A549 (cell line): ENCODE measurements around the gene RIPK4. TPM values are rescaled to one million over a fixed set of nuclear protein-coding genes. Genes with fewer than 3 reads are reported as not detected.

Experiments
- ATAC-seq, 2 experiments: fragments of 200-7000 bp in 1 of 2; fragments of >200 bp in 1 of 2; cut with Nextera tagmentation in 1 of 2; cut with Tn5 transposase in 1 of 2; 3 replicates each; pipeline versions ENCODE4 v1.8.0 to v1.9.1; 2018 to 2020; ENCODE audit warnings: mild to moderate bottlenecking in 1 of 2, moderate library complexity in 1 of 2
- CTCF ChIA-PET: fragments of 300-600 bp; sonication (Branson Sonifier 250); formaldehyde crosslinking; extraction: SDS; loops from one replicate; lab custom pipeline; 2021; ENCODE audit warnings: antibody characterized with exemption, inconsistent platforms; lab: Yijun Ruan, JAX
- POLR2A ChIA-PET: fragments of 350-600 bp; formaldehyde crosslinking; extraction: SDS; loops from one replicate; lab custom pipeline; 2021; ENCODE audit warnings: antibody characterized with exemption, inconsistent platforms; lab: Yijun Ruan, JAX
- DNase-seq, 2 experiments: peaks; one replicate each; pipeline versions ENCODE4 v3.0.0 to v3.0.0-alpha.2; 2011 to 2016; ENCODE audit warnings: low read depth in 1 of 2, low spot score in 1 of 2
- FAIRE-seq: peaks from 2 replicates; lab custom pipeline; 2011; peaks lifted over from hg19 to GRCh38; lab: Jason Lieb, UNC
- H3K27ac ChIP-seq, 2 experiments: fragments of >200 bp; sonication (Bioruptor Twin); formaldehyde crosslinking; 3 replicates each; pipeline ENCODE4 v1.5.1; 2016 to 2017
- H3K4me1 ChIP-seq: fragments of >200 bp; sonication (Bioruptor Twin); formaldehyde crosslinking; 3 replicates; pipeline ENCODE4 v1.6.1; 2016
- H3K4me2 ChIP-seq: fragments of >200 bp; sonication (Bioruptor Twin); formaldehyde crosslinking; 3 replicates; pipeline ENCODE4 v1.6.1; 2016
- H3K4me3 ChIP-seq: fragments of >200 bp; sonication (Bioruptor Twin); formaldehyde crosslinking; 3 replicates; pipeline ENCODE4 v1.5.1; 2016
- H3K9me3 ChIP-seq: fragments of >200 bp; sonication (Bioruptor Twin); formaldehyde crosslinking; 3 replicates; pipeline ENCODE4 v1.6.1; 2016
- BCL3 ChIP-seq: fragments of >200 bp; sonication (Bioruptor Twin); formaldehyde crosslinking; IDR thresholded peaks from 3 replicates; pipeline ENCODE4 v1.6.1; 2016
- CBX2 ChIP-seq: fragments of 200-600 bp; sonication (generic); IDR thresholded peaks from 2 replicates; pipeline ENCODE4 v1.6.1; 2016; ENCODE audit warnings: low read depth, mild to moderate bottlenecking, borderline replicate concordance
- CEBPB ChIP-seq, 2 experiments: fragments of >200 bp in 1 of 2; sonication (Bioruptor Twin) in 1 of 2; formaldehyde crosslinking in 1 of 2; IDR thresholded peaks; 2 replicates each; pipeline ENCODE4 v1.6.1; 2012 to 2016
- CHD4 ChIP-seq: fragments of 200-600 bp; sonication (generic); IDR thresholded peaks from 2 replicates; pipeline ENCODE4 v1.6.1; 2016; ENCODE audit warnings: antibody characterized with exemption, mild to moderate bottlenecking, borderline replicate concordance
- EP300 ChIP-seq, 2 experiments: fragments of >200 bp; sonication (Bioruptor Twin); formaldehyde crosslinking; IDR thresholded peaks; 2 replicates in 1 of 2; 3 replicates in 1 of 2; pipeline ENCODE4 v1.6.1; 2016 to 2017
- FOSL2 ChIP-seq, 2 experiments: fragments of 450-650 bp in 1 of 2; fragments of >200 bp in 1 of 2; sonication (Bioruptor Twin) in 1 of 2; formaldehyde crosslinking; IDR thresholded peaks; 2 replicates each; pipeline versions ENCODE4 v1.5.0 to v1.6.1; 2016 to 2020; ENCODE audit warnings: mild to moderate bottlenecking in 1 of 2, moderate library complexity in 1 of 2
- GATA3 ChIP-seq: IDR thresholded peaks from 2 replicates; pipeline ENCODE4 v1.6.1; 2012; ENCODE audit warnings: borderline replicate concordance
- HOXA7 ChIP-seq: fragments of 250-450 bp; sonication (Bioruptor Pico); IDR thresholded peaks from 2 replicates; pipeline ENCODE4 v1.5.0; 2020; ENCODE audit warnings: mild to moderate bottlenecking, moderate library complexity
- JUN ChIP-seq, 2 experiments: fragments of >200 bp; sonication (Bioruptor Twin); formaldehyde crosslinking; IDR thresholded peaks; 2 replicates in 1 of 2; 3 replicates in 1 of 2; pipeline ENCODE4 v1.6.1; 2016 to 2017
- KDM1A ChIP-seq: fragments of 200-600 bp; sonication (generic); IDR thresholded peaks from 2 replicates; pipeline ENCODE4 v1.6.1; 2016; ENCODE audit warnings: low read depth, mild to moderate bottlenecking
- NPAS2 ChIP-seq: fragments of 250-450 bp; sonication (Bioruptor Pico); IDR thresholded peaks from 2 replicates; pipeline ENCODE4 v1.8.0; 2022; ENCODE audit warnings: mild to moderate bottlenecking, moderate library complexity, borderline replicate concordance
- POLR2AphosphoS2 ChIP-seq: conservative IDR thresholded peaks from 2 replicates; pipeline ENCODE4 v1.6.1; 2012; ENCODE audit warnings: low read length, improper control_type of control experiment, inconsistent platforms
- RAD21 ChIP-seq, 2 experiments: fragments of >200 bp in 1 of 2; sonication (Bioruptor Twin) in 1 of 2; formaldehyde crosslinking in 1 of 2; IDR thresholded peaks in 1 of 2; conservative IDR thresholded peaks in 1 of 2; 2 replicates in 1 of 2; 3 replicates in 1 of 2; pipeline ENCODE4 v1.6.1; 2012 to 2018; ENCODE audit warnings: inconsistent platforms in 1 of 2
- SMC3 ChIP-seq: fragments of >200 bp; sonication (Bioruptor Twin); formaldehyde crosslinking; IDR thresholded peaks from 3 replicates; pipeline ENCODE4 v1.6.1; 2018; ENCODE audit warnings: inconsistent platforms
- ZSCAN20 ChIP-seq: fragments of 250-450 bp; sonication (Bioruptor Pico); IDR thresholded peaks from 2 replicates; pipeline ENCODE4 v1.8.0; 2022; ENCODE audit warnings: mild to moderate bottlenecking, moderate library complexity
- WGBS: methylation state at CpG from one replicate; pipeline ENCODE4 v1.1.6; 2017; ENCODE audit errors: missing lambda C conversion rate; 5-methylcytosine and 5-hydroxymethylcytosine counted together
- polyA plus RNA-seq, 4 experiments: library from polyadenylated mRNA; depleted of rRNA in 3 of 4; stranded (reverse); fragments of >200 nt; fragmentation: RNase III in 1 of 4; extraction: RNeasy Plus Mini Kit Qiagen cat#74134 plus additional on column Dnase treatment in 1 of 4; gene quantifications; 2 replicates in 3 of 4; 3 replicates in 1 of 4; pipeline ENCODE4 v1.2.3, GENCODE V29; 2011 to 2017
- TF ChIP-seq, protein P1 (sequence below): fragments of >200 bp; sonication (Bioruptor Twin); formaldehyde crosslinking; IDR thresholded peaks from 3 replicates; pipeline ENCODE4 v1.5.1; 2016
- TF ChIP-seq, protein P2 (sequence below): IDR thresholded peaks from 2 replicates; pipeline ENCODE4 v1.6.1; 2012

The RIPK4 gene
- polyA plus RNA-seq, 2 of the 4 experiments (the other 2 are of a cell fraction): 3.0 to 5.7 TPM

GRCh38 chr21:41768437-41769042 is 1.7 kb upstream of the RIPK4 start:
- no peak for FAIRE-seq
- Histone ChIP-seq H3K4me2 (peak overlapping the region; percentile 99), H3K4me1 (peaks cover 27% of the 10 kb centered on the region), H3K4me3 (peak overlapping the region; percentile 92), H3K9me3 (no peaks in the 10 kb centered on the region), H3K27ac (peak overlapping the region; percentile 74 to 92)
- TF ChIP-seq CHD4 (no peak), BCL3 (no peak; the same call in 2 of the 3 replicates), KDM1A (no peak), JUN (IDR thresholded peaks at IDR 0.05) (0 out of 5 replicates have a peak, but pooled peaks of 1 of the 2 experiments have one; percentile 48), ZSCAN20 (no peak), HOXA7 (CRISPR knock-in tag) (no peak), EP300 (IDR thresholded peaks at IDR 0.05) (0 out of 5 replicates have a peak, but pooled peaks of 1 of the 2 experiments have one; percentile 21), CBX2 (no peak), CEBPB (IDR thresholded peaks at IDR 0.05) (0 out of 4 replicates have a peak, but pooled peaks of 1 of the 2 experiments have one; percentile 2), NPAS2 (no peak), FOSL2 (IDR thresholded peaks at IDR 0.05) (no peak), FOSL2 (CRISPR knock-in tag; IDR thresholded peaks at IDR 0.05) (peak; percentile 63), RAD21 (conservative IDR thresholded peaks at IDR 0.05 in 1 of 2, IDR thresholded peaks at IDR 0.05 in 1 of 2) (peak; percentile 43 to 50; a peak in 4 of 5 replicates), SMC3 (peak; percentile 56), POLR2AphosphoS2 (no peak), GATA3 (peak; percentile 41; the same call in 1 of the 2 replicates)
- TF ChIP-seq, protein P1, sequence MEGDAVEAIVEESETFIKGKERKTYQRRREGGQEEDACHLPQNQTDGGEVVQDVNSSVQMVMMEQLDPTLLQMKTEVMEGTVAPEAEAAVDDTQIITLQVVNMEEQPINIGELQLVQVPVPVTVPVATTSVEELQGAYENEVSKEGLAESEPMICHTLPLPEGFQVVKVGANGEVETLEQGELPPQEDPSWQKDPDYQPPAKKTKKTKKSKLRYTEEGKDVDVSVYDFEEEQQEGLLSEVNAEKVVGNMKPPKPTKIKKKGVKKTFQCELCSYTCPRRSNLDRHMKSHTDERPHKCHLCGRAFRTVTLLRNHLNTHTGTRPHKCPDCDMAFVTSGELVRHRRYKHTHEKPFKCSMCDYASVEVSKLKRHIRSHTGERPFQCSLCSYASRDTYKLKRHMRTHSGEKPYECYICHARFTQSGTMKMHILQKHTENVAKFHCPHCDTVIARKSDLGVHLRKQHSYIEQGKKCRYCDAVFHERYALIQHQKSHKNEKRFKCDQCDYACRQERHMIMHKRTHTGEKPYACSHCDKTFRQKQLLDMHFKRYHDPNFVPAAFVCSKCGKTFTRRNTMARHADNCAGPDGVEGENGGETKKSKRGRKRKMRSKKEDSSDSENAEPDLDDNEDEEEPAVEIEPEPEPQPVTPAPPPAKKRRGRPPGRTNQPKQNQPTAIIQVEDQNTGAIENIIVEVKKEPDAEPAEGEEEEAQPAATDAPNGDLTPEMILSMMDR: peak; percentile 35; the same call in 2 of the 3 replicates
- ChIA-PET CTCF (interaction anchor here (0.7 to 14.3 kb wide), 17 partner anchors 9 to 485 kb away, joined by 3 to 172 read pairs (median 3); no protein-coding TSS in a partner anchor), POLR2A (interaction anchor here (0.6 to 3.9 kb wide), 4 partner anchors 14 to 156 kb away, joined by 3 to 36 read pairs (median 6); no protein-coding TSS in a partner anchor)
- peak; percentile 72 to 74 for ATAC-seq
- 3% methylated on average over 17 of the region's 17 CpGs for WGBS
- peak in 1 of 2 experiments; percentile 80 for DNase-seq

DNA sequence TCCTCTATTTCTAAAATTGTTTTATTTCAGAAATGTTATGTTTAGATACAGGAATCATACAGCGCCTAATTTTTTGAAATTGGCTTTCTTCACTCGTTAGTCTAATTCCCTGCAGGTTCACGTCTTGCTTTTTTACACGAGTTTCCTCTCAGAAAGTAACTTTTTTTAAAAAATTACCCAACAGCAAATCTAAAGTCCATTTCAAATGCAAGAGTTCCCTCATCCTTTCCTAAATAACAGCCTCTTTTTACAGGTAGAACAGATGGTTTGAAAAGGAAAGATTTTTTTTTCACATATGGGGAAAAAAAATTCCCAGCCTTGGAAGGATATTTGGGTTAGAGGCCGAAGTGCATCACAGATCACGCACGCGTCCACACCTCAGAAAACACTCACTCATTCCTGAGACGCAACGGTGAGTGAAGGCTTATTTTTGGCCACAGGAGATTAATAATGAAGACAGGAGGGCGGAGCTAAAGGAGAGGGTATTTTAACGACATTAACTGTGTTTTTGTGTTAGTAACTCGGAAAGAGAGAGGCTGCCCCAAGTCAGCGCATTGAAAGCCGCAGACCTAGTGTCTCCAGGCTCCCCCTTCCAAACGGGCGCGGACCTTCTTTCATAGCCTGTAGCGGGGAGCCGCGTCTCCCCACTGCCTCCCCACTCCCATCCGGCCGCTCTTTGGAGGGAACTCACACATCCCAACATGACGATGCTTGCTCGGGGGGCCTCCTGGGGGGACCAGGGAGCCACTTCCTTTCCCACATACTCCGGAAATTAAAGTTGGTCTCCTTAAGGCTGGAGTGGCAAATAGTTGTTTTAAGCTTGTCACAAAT is 969 bp upstream of the RIPK4 start:
- Histone ChIP-seq H3K27ac (peak overlapping the region; percentile 74 to 92), H3K4me3 (peak overlapping the region; percentile 92)

More for the DNA sequence above, 969 bp upstream of the RIPK4 start:
- FAIRE-seq: no peak
- H3K4me2 ChIP-seq: peak overlapping the region; percentile 99
- WGBS: 1% methylated on average over 26 of the region's 26 CpGs
- ChIA-PET CTCF (interaction anchor here (0.7 to 14.3 kb wide), 15 partner anchors 10 to 485 kb away, joined by 3 to 172 read pairs (median 3); no protein-coding TSS in a partner anchor), POLR2A (interaction anchor here (0.6 to 3.9 kb wide), 4 partner anchors 10 to 155 kb away, joined by 3 to 36 read pairs (median 6); no protein-coding TSS in a partner anchor)
- TF ChIP-seq, protein P2, sequence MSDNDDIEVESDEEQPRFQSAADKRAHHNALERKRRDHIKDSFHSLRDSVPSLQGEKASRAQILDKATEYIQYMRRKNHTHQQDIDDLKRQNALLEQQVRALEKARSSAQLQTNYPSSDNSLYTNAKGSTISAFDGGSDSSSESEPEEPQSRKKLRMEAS: 0 out of 2 replicates have a peak, but pooled peaks have one; percentile 11
- TF ChIP-seq CBX2: no peak
- ATAC-seq: peak; percentile 32 to 46; a peak in 3 of 6 replicates
- H3K4me1 ChIP-seq: peaks cover 34% of the 10 kb centered on the region
- DNase-seq: peak in 1 of 2 experiments; percentile 50
- H3K9me3 ChIP-seq: no peaks in the 10 kb centered on the region
